Right lobe of liver (tissue), 4 donors: ENCODE data around the gene METTL24.

Experiments used
- POLR2A ChIP-seq: fragments of 450-650 bp; IDR thresholded peaks from one replicate; pipeline ENCODE4 v1.6.1; 2017; ENCODE audit warnings: antibody characterized with exemption, mild to moderate bottlenecking
- TF ChIP-seq, protein P1 (sequence below), 4 donors: fragments of 200-600 bp in 3 of 4; fragments of 450-650 bp in 1 of 4; IDR thresholded peaks; one replicate each; pipeline versions ENCODE4 v1.5.1 to v1.8.0; 2016 to 2022; ENCODE audit warnings: antibody characterized with exemption in 4 of 4, mild to moderate bottlenecking in 2 of 4
- donor health status: DM: no; HTN: no; CAD: no.
- donor health status: DM: no; HTN: no; CAD: no.
- donor health status: DM: no; HTN: yes; CAD: no.

DNA sequence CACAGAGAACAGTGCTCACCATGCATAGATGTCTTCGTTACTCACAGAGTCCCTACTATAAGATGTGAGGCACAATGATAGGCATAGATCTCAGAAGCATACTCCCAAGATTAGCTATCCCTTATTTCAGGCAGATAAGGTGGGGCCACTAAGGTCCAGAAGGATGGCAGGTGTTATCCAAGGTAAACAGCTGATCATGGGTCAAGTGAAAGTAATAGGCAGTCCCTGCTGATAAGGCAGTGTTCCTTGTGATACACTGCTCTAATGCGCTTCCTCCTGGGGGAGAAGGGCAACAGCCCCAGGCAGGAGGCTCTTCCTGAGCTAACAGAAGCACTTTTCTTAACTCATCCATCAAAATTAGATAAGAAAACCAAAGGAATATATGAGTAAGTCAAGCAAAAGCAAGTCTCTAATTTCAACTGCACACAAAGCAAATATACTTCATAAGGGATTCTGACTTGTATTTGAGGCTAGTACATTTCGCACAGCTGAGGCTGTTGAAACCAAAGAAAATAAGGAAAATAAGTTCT is 42.2 kb downstream of the METTL24 start:
- TF ChIP-seq, protein P1, sequence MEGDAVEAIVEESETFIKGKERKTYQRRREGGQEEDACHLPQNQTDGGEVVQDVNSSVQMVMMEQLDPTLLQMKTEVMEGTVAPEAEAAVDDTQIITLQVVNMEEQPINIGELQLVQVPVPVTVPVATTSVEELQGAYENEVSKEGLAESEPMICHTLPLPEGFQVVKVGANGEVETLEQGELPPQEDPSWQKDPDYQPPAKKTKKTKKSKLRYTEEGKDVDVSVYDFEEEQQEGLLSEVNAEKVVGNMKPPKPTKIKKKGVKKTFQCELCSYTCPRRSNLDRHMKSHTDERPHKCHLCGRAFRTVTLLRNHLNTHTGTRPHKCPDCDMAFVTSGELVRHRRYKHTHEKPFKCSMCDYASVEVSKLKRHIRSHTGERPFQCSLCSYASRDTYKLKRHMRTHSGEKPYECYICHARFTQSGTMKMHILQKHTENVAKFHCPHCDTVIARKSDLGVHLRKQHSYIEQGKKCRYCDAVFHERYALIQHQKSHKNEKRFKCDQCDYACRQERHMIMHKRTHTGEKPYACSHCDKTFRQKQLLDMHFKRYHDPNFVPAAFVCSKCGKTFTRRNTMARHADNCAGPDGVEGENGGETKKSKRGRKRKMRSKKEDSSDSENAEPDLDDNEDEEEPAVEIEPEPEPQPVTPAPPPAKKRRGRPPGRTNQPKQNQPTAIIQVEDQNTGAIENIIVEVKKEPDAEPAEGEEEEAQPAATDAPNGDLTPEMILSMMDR (IDR thresholded peaks at IDR 0.05): no peak
- TF ChIP-seq POLR2A: no peak
